KOPT-K1 (cell line): ENCODE measurements around the gene RTF2.
"Not testable (repeated sequence)": the region's sequence is repeated elsewhere in the genome, so short reads cannot be mapped to it uniquely, and the experiment has no call there.

ENCODE experiments used
- H3K27ac ChIP-seq: fragments of 200-600 bp; sonication (generic); 2 replicates; pipeline ENCODE4 v1.5.1; 2016; ENCODE audit warnings: antibody characterized with exemption, mild to moderate bottlenecking, low read depth, low read length; ENCODE audit not compliant: poor library complexity, severe bottlenecking
- H3K36me3 ChIP-seq: fragments of 200-600 bp; sonication (generic); 2 replicates; pipeline ENCODE4 v1.5.1; 2017; ENCODE audit warnings: antibody characterized with exemption, mild to moderate bottlenecking, low read length, moderate library complexity; ENCODE audit not compliant: insufficient read depth
- H3K9me3 ChIP-seq: fragments of 200-600 bp; sonication (generic); 2 replicates; pipeline ENCODE4 v1.5.1; 2017; ENCODE audit warnings: antibody characterized with exemption, low read length, mild to moderate bottlenecking; ENCODE audit not compliant: insufficient read depth, poor library complexity, severe bottlenecking

Gene RTF2

GRCh38 chr20:56532946-56533345 lies 64.5 kb downstream of the RTF2 start, which contains the start of gene FAM209B:
Gene FAM209B (plus strand): TSS chr20:56533246. CDS start chr20:56533342, 96 bp downstream.
- H3K27ac ChIP-seq, H3K36me3 ChIP-seq, H3K9me3 ChIP-seq: not testable (repeated sequence)

- H3K36me3 ChIP-seq = no peaks in the 10 kb centered on the region
- no peak overlapping the region for H3K27ac ChIP-seq
Observed at GRCh38 chr20:56537997-56538396, 69.6 kb downstream of the RTF2 start.

GRCh38 chr20:56540415-56540814 lies 72.0 kb downstream of the RTF2 start:
- Histone ChIP-seq H3K27ac (no peak overlapping the region), H3K36me3 (no peaks in the 10 kb centered on the region), H3K9me3 (no peaks in the 10 kb centered on the region)

More at GRCh38 chr20:56537997-56538396, 69.6 kb downstream of the RTF2 start:
- H3K9me3 ChIP-seq = no peaks in the 10 kb centered on the region

GRCh38 chr20:56542489-56543030 lies 74.1 kb downstream of the RTF2 start:
- H3K36me3 ChIP-seq = no peaks in the 10 kb centered on the region
- H3K9me3 ChIP-seq = no peaks in the 10 kb centered on the region
- no peak overlapping the region for H3K27ac ChIP-seq

GRCh38 chr20:56551571-56551970 lies 83.1 kb downstream of the RTF2 start:
- H3K9me3 ChIP-seq = no peaks in the 10 kb centered on the region
- no peaks in the 10 kb centered on the region for H3K36me3 ChIP-seq
- no peak overlapping the region for H3K27ac ChIP-seq

- no peak overlapping the region for H3K27ac ChIP-seq
- H3K36me3 ChIP-seq = no peaks in the 10 kb centered on the region
- H3K9me3 ChIP-seq = no peaks in the 10 kb centered on the region
Observed at GRCh38 chr20:56552911-56553629, 84.6 kb downstream of the RTF2 start.

- H3K9me3 ChIP-seq = no peaks in the 10 kb centered on the region
- no peak overlapping the region for H3K27ac ChIP-seq
- H3K36me3 ChIP-seq = no peaks in the 10 kb centered on the region
Observed at GRCh38 chr20:56554869-56555268, 86.4 kb downstream of the RTF2 start.

GRCh38 chr20:56558968-56559367 lies 90.5 kb downstream of the RTF2 start:
- Histone ChIP-seq H3K9me3 (no peaks in the 10 kb centered on the region), H3K27ac (no peak overlapping the region), H3K36me3 (no peaks in the 10 kb centered on the region)

GRCh38 chr20:56564526-56564925 lies 96.1 kb downstream of the RTF2 start:
- not testable (repeated sequence) for H3K36me3 ChIP-seq, H3K9me3 ChIP-seq, H3K27ac ChIP-seq

- no peak overlapping the region for H3K27ac ChIP-seq
Observed at GRCh38 chr20:56565511-56565910, 97.1 kb downstream of the RTF2 start.

GRCh38 chr20:56566621-56567020 lies 98.2 kb downstream of the RTF2 start:
- Histone ChIP-seq H3K36me3 (no peaks in the 10 kb centered on the region), H3K27ac (no peak overlapping the region), H3K9me3 (no peaks in the 10 kb centered on the region)

More at GRCh38 chr20:56565511-56565910, 97.1 kb downstream of the RTF2 start:
- H3K9me3 ChIP-seq = no peaks in the 10 kb centered on the region
- H3K36me3 ChIP-seq = no peaks in the 10 kb centered on the region
